Naive thymus-derived CD4-positive, alpha-beta T cell (primary cell): ENCODE data around the gene AKT3. TPM values are rescaled to one million over a fixed set of nuclear protein-coding genes. Genes with fewer than 3 reads are reported as not detected.

Source experiments
- ATAC-seq: fragments of 150-1000 bp; cut with Tn5 transposase; 2 replicates; pipeline ENCODE4 v1.10.0; 2021; ENCODE audit warnings: mild to moderate bottlenecking, moderate library complexity
- CTCF ChIA-PET: fragments of 350-600 bp; sonication (Branson Sonifier 250); formaldehyde crosslinking; loops from one replicate; lab custom pipeline; 2021; ENCODE audit warnings: antibody characterized with exemption; lab: Charles Lee
- POLR2A ChIA-PET: fragments of 350-600 bp; sonication (Branson Sonifier 250); formaldehyde crosslinking; loops from one replicate; lab custom pipeline; 2021; ENCODE audit warnings: antibody characterized with exemption, inconsistent platforms; lab: Charles Lee
- DNase-seq, 9 donors: peaks; one replicate each; pipeline versions ENCODE4 v3.0.0 to v3.0.0-alpha.2; 2020 to 2022; ENCODE audit warnings: mixed read lengths in 1 of 9
- H3K27ac ChIP-seq: one replicate; pipeline ENCODE4 v1.7.0; 2013; ENCODE audit warnings: mild to moderate bottlenecking, low read depth, low read length, moderate library complexity
- H3K27me3 ChIP-seq, 2 donors: one replicate each; pipeline ENCODE4 v1.7.0; 2013; ENCODE audit warnings: low read length in 2 of 2, mild to moderate bottlenecking in 2 of 2, moderate library complexity in 2 of 2; ENCODE audit not compliant: control insufficient read depth in 2 of 2, insufficient read depth in 2 of 2
- H3K36me3 ChIP-seq, 3 experiments: 1 replicate in 2 of 3; 2 replicates in 1 of 3; pipeline ENCODE4 v1.7.0; 2013; ENCODE audit warnings: low read length in 3 of 3, mild to moderate bottlenecking in 3 of 3, moderate library complexity in 1 of 3; ENCODE audit not compliant: insufficient read depth in 3 of 3, control insufficient read depth in 2 of 3
- H3K4me1 ChIP-seq, 2 donors: one replicate each; pipeline ENCODE4 v1.7.0; 2013; ENCODE audit warnings: low read length in 2 of 2, mild to moderate bottlenecking in 2 of 2, moderate library complexity in 1 of 2; ENCODE audit not compliant: control insufficient read depth in 2 of 2, insufficient read depth in 2 of 2
- H3K4me3 ChIP-seq: 2 replicates; pipeline ENCODE4 v1.7.0; 2013; ENCODE audit warnings: mild to moderate bottlenecking, low read length
- H3K9me3 ChIP-seq, 3 experiments: 1 replicate in 2 of 3; 2 replicates in 1 of 3; pipeline ENCODE4 v1.7.0; 2013; ENCODE audit warnings: low read length in 3 of 3; ENCODE audit not compliant: control insufficient read depth in 2 of 3
- H3K27ac Mint-ChIP-seq, 9 donors: one replicate each; pipeline ENCODE4 v1.8.0; 2020 to 2022; ENCODE audit warnings: mixed read lengths in 9 of 9, mild to moderate bottlenecking in 8 of 9, moderate library complexity in 5 of 9, inconsistent platforms in 2 of 9
- H3K27me3 Mint-ChIP-seq, 5 donors: one replicate each; pipeline ENCODE4 v1.8.0; 2021 to 2022; ENCODE audit warnings: mixed read lengths in 5 of 5, mild to moderate bottlenecking in 1 of 5
- H3K36me3 Mint-ChIP-seq, 5 donors: one replicate each; pipeline ENCODE4 v1.8.0; 2020 to 2022; ENCODE audit warnings: mixed read lengths in 5 of 5, mild to moderate bottlenecking in 3 of 5, inconsistent platforms in 1 of 5
- H3K4me1 Mint-ChIP-seq, 7 donors: one replicate each; pipeline ENCODE4 v1.8.0; 2020 to 2022; ENCODE audit warnings: mixed read lengths in 7 of 7, mild to moderate bottlenecking in 3 of 7, inconsistent platforms in 1 of 7
- H3K4me3 Mint-ChIP-seq, 10 donors: one replicate each; pipeline ENCODE4 v1.8.0; 2020 to 2022; ENCODE audit warnings: mild to moderate bottlenecking in 10 of 10, mixed read lengths in 10 of 10, moderate library complexity in 6 of 10, inconsistent platforms in 2 of 10
- H3K9me3 Mint-ChIP-seq, 11 donors: one replicate each; pipeline ENCODE4 v1.8.0; 2020 to 2022; ENCODE audit warnings: mixed read lengths in 11 of 11, mild to moderate bottlenecking in 4 of 11, inconsistent platforms in 1 of 11, moderate library complexity in 1 of 11
- intact Hi-C, 2 donors: fragments of 100-400 bp; cut with micrococcal nuclease; formaldehyde crosslinking; loops; one replicate each; pipeline ENCODE4 v1.15.1; 2023
- polyA plus RNA-seq, 2 donors: library from polyadenylated mRNA; unstranded; fragments of 300-500 nt; fragmentation: Illumina TruSeq; gene quantifications; one replicate each; pipeline ENCODE4 v1.2.3, GENCODE V29; 2021
- total RNA-seq, 6 experiments: library from RNA in 5 of 6; stranded (reverse) in 5 of 6; gene quantifications; 1 replicate in 5 of 6; 2 replicates in 1 of 6; pipeline ENCODE4 v1.2.3 and lab custom pipeline; 2021 to 2026

The AKT3 gene
- total and polyA plus RNA-seq, 7 experiments from 2014 or later, result 1.6 to 123 (median 69.4) TPM

DNA sequence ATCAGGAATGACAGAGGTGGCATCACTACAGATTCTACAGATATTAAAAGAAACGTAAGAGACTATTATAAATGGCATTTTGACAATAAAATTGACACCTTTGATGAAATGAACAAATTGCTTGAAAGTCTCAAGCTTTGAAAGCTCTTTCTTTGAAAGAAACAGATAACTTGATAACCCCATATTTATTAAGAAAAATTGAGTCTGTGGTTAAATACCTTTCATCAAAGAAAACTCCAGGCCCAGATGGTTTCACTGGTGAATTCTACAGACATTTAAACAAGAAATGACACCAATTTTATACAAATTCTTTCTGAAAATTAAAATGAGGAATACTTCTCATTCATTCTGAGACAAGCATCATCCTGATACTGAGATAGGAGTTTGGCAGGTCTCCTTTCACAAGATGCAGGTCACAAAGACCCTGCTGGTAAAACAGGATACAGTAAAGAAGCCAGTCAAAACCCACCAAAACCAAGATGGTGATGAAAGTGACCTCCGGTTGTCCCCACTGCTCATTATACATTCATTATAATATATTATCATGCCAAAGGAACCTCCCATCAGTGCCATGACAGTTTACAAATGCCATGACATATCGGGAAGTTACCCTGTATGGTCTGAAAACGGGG, 210.9 kb downstream of the AKT3 start:
- Mint-ChIP-seq H3K27me3 (no peaks in the 10 kb centered on the region), H3K4me3 (no peak overlapping the region), H3K9me3 (peaks cover 0 to 22% (median 3%) of the 10 kb centered on the region in 11 donors), H3K4me1 (peaks cover 0 to 18% (median 9%) of the 10 kb centered on the region in 7 donors), H3K27ac (no peak overlapping the region), H3K36me3 (peaks cover 8 to 70% (median 62%) of the 10 kb centered on the region in 5 donors)
- no peaks in the 10 kb centered on the region for H3K36me3 ChIP-seq
- H3K27me3 ChIP-seq, result no peaks in the 10 kb centered on the region
- ChIA-PET POLR2A (no interaction called here), CTCF (no interaction called here)
- no peaks in the 10 kb centered on the region for H3K9me3 ChIP-seq
- intact Hi-C loops, result no loop called here
- no peak overlapping the region for H3K27ac ChIP-seq
- no peak for DNase-seq
- H3K4me1 ChIP-seq, result peaks cover 0 to 4% of the 10 kb centered on the region in 2 donors
- H3K4me3 ChIP-seq, result no peak overlapping the region
- no peak for ATAC-seq

DNA sequence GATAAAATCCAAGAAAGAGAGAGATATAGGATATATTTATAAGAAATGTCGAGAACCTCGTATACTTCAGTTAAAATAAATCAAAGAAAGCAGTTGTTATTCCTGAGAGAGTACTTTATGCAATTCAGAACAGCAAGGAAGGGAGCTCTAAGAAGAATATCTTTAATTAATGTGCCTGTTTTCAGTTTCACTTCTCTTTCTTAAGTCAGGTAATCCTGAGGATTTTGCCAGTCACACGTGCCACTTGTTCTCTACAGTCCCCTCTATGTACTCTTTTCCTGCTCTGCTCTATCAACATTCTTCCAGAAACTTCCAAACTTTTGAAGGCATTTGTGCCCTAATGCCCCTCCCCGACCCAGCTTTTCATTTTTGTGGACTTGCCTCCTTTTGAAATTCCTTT, 211.9 kb downstream of the AKT3 start:
- H3K27ac Mint-ChIP-seq, result peak overlapping the region in 2 of 9 donors; percentile 14 to 57
- Histone ChIP-seq H3K9me3 (no peaks in the 10 kb centered on the region), H3K27me3 (no peaks in the 10 kb centered on the region), H3K27ac (no peak overlapping the region), H3K4me3 (no peak overlapping the region), H3K36me3 (no peaks in the 10 kb centered on the region), H3K4me1 (peaks cover 0 to 4% of the 10 kb centered on the region in 2 donors)
- no peak overlapping the region for H3K4me3 Mint-ChIP-seq
- H3K4me1 Mint-ChIP-seq, result peaks cover 0 to 18% (median 9%) of the 10 kb centered on the region in 7 donors
- DNase-seq (no peak), ATAC-seq (no peak)
- peaks cover 8 to 73% (median 68%) of the 10 kb centered on the region in 5 donors for H3K36me3 Mint-ChIP-seq
- CTCF ChIA-PET, result no interaction called here
- POLR2A ChIA-PET, result no interaction called here
- intact Hi-C loops, result no loop called here
- H3K27me3 Mint-ChIP-seq, result no peaks in the 10 kb centered on the region
- H3K9me3 Mint-ChIP-seq, result peaks cover 0 to 22% (median 3%) of the 10 kb centered on the region in 11 donors

DNA sequence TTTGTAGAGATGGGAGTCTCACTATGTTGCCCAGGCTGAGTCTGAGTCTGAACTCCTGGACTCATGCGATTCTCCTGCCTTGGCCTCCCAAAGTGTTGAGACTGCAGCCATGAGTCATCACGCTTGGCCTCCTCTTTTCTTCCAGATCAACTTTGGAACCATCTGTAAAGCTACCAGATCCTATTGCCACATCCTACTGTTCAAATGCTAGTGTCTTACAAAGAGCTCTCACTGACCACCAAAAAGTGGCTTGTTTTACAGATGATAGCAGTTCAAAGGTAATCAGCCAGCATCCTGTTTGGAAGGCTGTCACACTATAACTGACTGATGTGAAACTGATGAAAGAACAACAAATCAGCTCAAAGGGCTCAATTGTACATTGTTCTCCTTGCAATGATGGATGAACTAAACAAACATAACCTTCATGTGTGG, 221.6 kb downstream of the AKT3 start:
- intact Hi-C loops, result no loop called here
- ATAC-seq, result no peak

DNA sequence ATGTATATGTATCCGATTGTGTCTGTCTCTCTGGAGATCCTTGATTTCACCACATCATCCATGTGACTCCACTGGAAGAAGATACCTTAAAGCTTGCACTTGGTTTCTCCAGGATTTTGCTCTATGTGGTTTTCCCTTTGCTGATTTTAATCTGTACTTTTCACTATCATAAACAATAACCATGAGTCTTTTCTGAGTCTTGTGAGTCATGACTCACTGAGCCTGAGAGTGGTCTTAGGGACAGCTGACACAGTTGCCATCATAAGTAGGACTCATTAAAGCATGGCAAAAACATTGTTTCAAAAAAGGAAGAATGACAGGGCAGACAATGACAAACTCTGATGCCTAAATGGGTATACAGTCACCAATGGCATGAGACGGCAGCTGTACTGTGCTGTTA, 226.2 kb downstream of the AKT3 start:
- peak overlapping the region in 1 of 10 donors; percentile 3 for H3K4me3 Mint-ChIP-seq
- H3K36me3 Mint-ChIP-seq, result peaks cover 28 to 92% (median 75%) of the 10 kb centered on the region in 5 donors
- peaks cover 0 to 9% (median 5%) of the 10 kb centered on the region in 3 experiments for H3K9me3 ChIP-seq
- DNase-seq (no peak), ATAC-seq (no peak)
- no peaks in the 10 kb centered on the region for H3K27me3 ChIP-seq
- POLR2A ChIA-PET, result no interaction called here
- H3K27me3 Mint-ChIP-seq, result no peaks in the 10 kb centered on the region
- no peak overlapping the region for H3K4me3 ChIP-seq
- intact Hi-C loops, result no loop called here
- no peak overlapping the region for H3K27ac Mint-ChIP-seq
- peaks cover 0 to 35% (median 13%) of the 10 kb centered on the region in 3 experiments for H3K36me3 ChIP-seq
- H3K27ac ChIP-seq, result no peak overlapping the region
- H3K9me3 Mint-ChIP-seq, result peaks cover 13 to 32% (median 17%) of the 10 kb centered on the region in 11 donors
- CTCF ChIA-PET, result no interaction called here
- H3K4me1 Mint-ChIP-seq, result peaks cover 4 to 27% (median 15%) of the 10 kb centered on the region in 7 donors
- no peaks in the 10 kb centered on the region for H3K4me1 ChIP-seq

More for the DNA sequence above, 221.6 kb downstream of the AKT3 start:
- H3K4me1 Mint-ChIP-seq, result peaks cover 0 to 4% (median 0%) of the 10 kb centered on the region in 7 donors
- H3K4me3 ChIP-seq, result no peak overlapping the region
- H3K4me3 Mint-ChIP-seq, result no peak overlapping the region
- H3K27me3 ChIP-seq, result no peaks in the 10 kb centered on the region
- no peaks in the 10 kb centered on the region for H3K4me1 ChIP-seq
- ChIA-PET CTCF (no interaction called here), POLR2A (no interaction called here)
- no peaks in the 10 kb centered on the region for H3K27me3 Mint-ChIP-seq
- peaks cover 26 to 94% (median 81%) of the 10 kb centered on the region in 5 donors for H3K36me3 Mint-ChIP-seq
- H3K9me3 Mint-ChIP-seq, result peaks cover 6 to 23% (median 11%) of the 10 kb centered on the region in 11 donors
- peaks cover 0 to 37% (median 5%) of the 10 kb centered on the region in 3 experiments for H3K36me3 ChIP-seq
- no peak overlapping the region for H3K27ac ChIP-seq
- no peak overlapping the region for H3K27ac Mint-ChIP-seq
- no peak for DNase-seq
- H3K9me3 ChIP-seq, result peaks cover 0 to 9% (median 0%) of the 10 kb centered on the region in 3 experiments

DNA sequence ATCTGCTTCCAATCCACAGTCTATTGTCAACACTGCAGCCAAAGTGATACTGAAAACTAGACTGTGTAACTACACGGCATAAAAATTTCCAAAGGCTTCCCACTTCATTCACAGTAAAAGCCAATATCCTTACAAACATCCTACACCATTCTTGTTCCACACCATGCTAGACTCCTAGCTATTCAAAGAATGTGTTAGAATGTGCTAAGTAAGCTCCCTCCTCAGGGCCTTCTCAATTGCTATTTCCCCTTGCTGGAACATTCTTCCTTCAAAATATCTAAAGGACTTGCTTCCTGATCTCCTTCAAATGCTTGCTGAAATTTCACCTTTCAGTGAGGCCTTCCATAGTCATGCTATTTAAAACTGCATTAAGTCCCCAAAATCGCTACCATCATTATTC, 228.1 kb downstream of the AKT3 start:
- H3K4me1 Mint-ChIP-seq, result peaks cover 0 to 36% (median 29%) of the 10 kb centered on the region in 7 donors
- H3K27me3 ChIP-seq, result no peaks in the 10 kb centered on the region
- DNase-seq (no peak), ATAC-seq (no peak)
- POLR2A ChIA-PET, result no interaction called here
- H3K36me3 ChIP-seq, result peaks cover 0 to 35% (median 13%) of the 10 kb centered on the region in 3 experiments
- CTCF ChIA-PET, result no interaction called here
- no peaks in the 10 kb centered on the region for H3K4me1 ChIP-seq
- H3K36me3 Mint-ChIP-seq, result peaks cover 28 to 79% (median 58%) of the 10 kb centered on the region in 5 donors
- no peak overlapping the region for H3K4me3 ChIP-seq
- H3K9me3 Mint-ChIP-seq, result peaks cover 13 to 29% (median 17%) of the 10 kb centered on the region in 11 donors
- no peak overlapping the region for H3K27ac Mint-ChIP-seq
- no peaks in the 10 kb centered on the region for H3K27me3 Mint-ChIP-seq
- H3K9me3 ChIP-seq, result peaks cover 0 to 9% (median 5%) of the 10 kb centered on the region in 3 experiments
- no peak overlapping the region for H3K27ac ChIP-seq
- no peak overlapping the region for H3K4me3 Mint-ChIP-seq
- intact Hi-C loops, result no loop called here

DNA sequence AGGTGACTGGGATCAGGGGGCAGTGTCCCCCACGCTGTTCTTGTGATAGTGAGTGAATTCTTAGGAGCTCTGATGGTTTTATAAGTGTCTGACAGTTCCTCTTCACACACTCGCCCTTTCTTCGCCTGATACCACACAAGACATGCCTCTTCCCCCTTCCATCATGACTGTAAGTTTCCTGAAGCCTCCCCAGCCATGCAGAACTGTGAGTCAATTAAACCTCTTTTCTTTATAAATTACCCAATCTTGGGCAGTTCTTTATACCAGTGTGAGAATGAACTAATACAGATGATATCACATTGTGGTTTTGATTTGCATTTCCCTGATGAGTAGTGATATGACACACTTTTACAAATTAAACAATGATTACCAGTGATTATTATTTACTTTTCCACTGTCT, 229.9 kb downstream of the AKT3 start:
- Histone ChIP-seq H3K36me3 (peaks cover 0 to 21% (median 13%) of the 10 kb centered on the region in 3 experiments), H3K9me3 (peaks cover 0 to 8% (median 5%) of the 10 kb centered on the region in 3 experiments), H3K27me3 (no peaks in the 10 kb centered on the region), H3K27ac (no peak overlapping the region), H3K4me3 (no peak overlapping the region), H3K4me1 (no peaks in the 10 kb centered on the region)
- ATAC-seq (no peak), DNase-seq (no peak)
- Mint-ChIP-seq H3K27ac (no peak overlapping the region), H3K4me3 (no peak overlapping the region), H3K36me3 (peaks cover 28 to 61% (median 42%) of the 10 kb centered on the region in 5 donors), H3K9me3 (peaks cover 8 to 25% (median 16%) of the 10 kb centered on the region in 11 donors), H3K27me3 (no peaks in the 10 kb centered on the region), H3K4me1 (peaks cover 0 to 36% (median 32%) of the 10 kb centered on the region in 7 donors)
- ChIA-PET CTCF (no interaction called here), POLR2A (no interaction called here)
- intact Hi-C loops, result no loop called here
